Neural cell (in vitro differentiated cells): ENCODE results near the gene HEATR1. TPM values are rescaled to one million over a fixed set of nuclear protein-coding genes. Genes with fewer than 3 reads are reported as not detected.

ENCODE experiments used
- H2AFZ ChIP-seq: fragments of 200-600, 300-800 bp; sonication (generic), shearing (Covaris generic); 2 replicates; pipeline ENCODE4 v1.6.0; 2014; ENCODE audit warnings: low read depth, mild to moderate bottlenecking, antibody characterized with exemption, low read length, moderate library complexity
- H3F3A ChIP-seq: fragments of 200-600 bp; shearing (Covaris generic); 2 replicates; pipeline ENCODE4 v1.6.1; 2016; ENCODE audit warnings: mild to moderate bottlenecking, moderate library complexity, mixed read lengths, antibody characterized with exemption, low read length; ENCODE audit not compliant: insufficient read depth, poor library complexity, severe bottlenecking
- H3K27ac ChIP-seq: fragments of 200-600, 300-800 bp; sonication (generic), shearing (Covaris generic); 2 replicates; pipeline ENCODE4 v1.5.1; 2014; ENCODE audit warnings: mild to moderate bottlenecking, low read length, moderate library complexity
- H3K27me3 ChIP-seq: fragments of 300-800, 200-600 bp; sonication (generic), shearing (Covaris generic); 2 replicates; pipeline ENCODE4 v1.6.0; 2014; ENCODE audit warnings: mild to moderate bottlenecking, low read depth, low read length, moderate library complexity; ENCODE audit not compliant: insufficient read depth
- H3K36me3 ChIP-seq: fragments of 300-800, 200-600 bp; sonication (generic), shearing (Covaris generic); 2 replicates; pipeline ENCODE4 v1.5.1; 2014; ENCODE audit warnings: mild to moderate bottlenecking, antibody characterized with exemption, low read length, moderate library complexity; ENCODE audit not compliant: insufficient read depth
- H3K4me2 ChIP-seq: fragments of 300-800, 200-600 bp; sonication (generic), shearing (Covaris generic); 2 replicates; pipeline ENCODE4 v1.6.0; 2014; ENCODE audit warnings: mild to moderate bottlenecking, low read length
- H3K4me3 ChIP-seq: fragments of 300-800, 200-600 bp; sonication (generic), shearing (Covaris generic); 2 replicates; pipeline ENCODE4 v1.5.1; 2014; ENCODE audit warnings: mild to moderate bottlenecking, low read length, moderate library complexity
- H3K79me2 ChIP-seq: fragments of 200-600 bp; shearing (Covaris generic); replicated peaks from 2 replicates; pipeline ENCODE4 v1.6.0; 2014; ENCODE audit warnings: mild to moderate bottlenecking, low read length, moderate library complexity; ENCODE audit not compliant: insufficient read depth
- H3K9ac ChIP-seq: fragments of 300-800, 200-600 bp; sonication (generic), shearing (Covaris generic); 2 replicates; pipeline ENCODE4 v1.6.1; 2016; ENCODE audit warnings: mild to moderate bottlenecking, low read length, mixed read lengths
- H3K9me2 ChIP-seq: fragments of 200-600 bp; shearing (Covaris generic); 2 replicates; pipeline ENCODE4 v1.6.1; 2016; ENCODE audit warnings: mild to moderate bottlenecking, low read length, mixed read lengths; ENCODE audit not compliant: insufficient read depth
- H3K9me3 ChIP-seq: fragments of 200-600, 300-800 bp; sonication (generic), shearing (Covaris generic); 2 replicates; pipeline ENCODE4 v1.6.1; 2016; ENCODE audit warnings: mild to moderate bottlenecking, mixed run types, low read length, moderate library complexity, mixed read lengths
- H4K20me1 ChIP-seq: fragments of 200-600 bp; shearing (Covaris generic); 2 replicates; pipeline ENCODE4 v1.6.1; 2016; ENCODE audit warnings: mild to moderate bottlenecking, mixed run types; ENCODE audit not compliant: insufficient read depth
- CTCF ChIP-seq: fragments of 450-650 bp; IDR thresholded peaks from 2 replicates; pipeline ENCODE4 v1.5.1; 2014; ENCODE audit warnings: antibody characterized with exemption, mild to moderate bottlenecking, moderate library complexity; ENCODE audit not compliant: poor library complexity, severe bottlenecking
- EP300 ChIP-seq: fragments of 450-650 bp; conservative IDR thresholded peaks from 2 replicates; pipeline ENCODE4 v1.6.1; 2014; ENCODE audit warnings: antibody characterized with exemption, mild to moderate bottlenecking, moderate library complexity; ENCODE audit not compliant: poor library complexity, severe bottlenecking
- EZH2 ChIP-seq: fragments of 200-600, 300-800 bp; shearing (Covaris generic), sonication (generic); IDR thresholded peaks from 2 replicates; pipeline ENCODE4 v1.6.1; 2014; ENCODE audit warnings: antibody characterized with exemption, low read length, borderline replicate concordance, mild to moderate bottlenecking; ENCODE audit not compliant: insufficient read depth, poor library complexity, severe bottlenecking
- MXI1 ChIP-seq: fragments of 450-650 bp; conservative IDR thresholded peaks from 2 replicates; pipeline ENCODE4 v1.6.1; 2014; ENCODE audit warnings: antibody characterized with exemption, mild to moderate bottlenecking; ENCODE audit not compliant: poor library complexity, severe bottlenecking
- POLR2AphosphoS5 ChIP-seq: IDR thresholded peaks from 2 replicates; pipeline ENCODE4 v1.6.1; 2012
- RAD21 ChIP-seq: fragments of 450-650 bp; conservative IDR thresholded peaks from 2 replicates; pipeline ENCODE4 v1.6.1; 2014; ENCODE audit warnings: antibody characterized with exemption, mild to moderate bottlenecking, moderate library complexity
- REST ChIP-seq: IDR thresholded peaks from 2 replicates; pipeline ENCODE4 v1.6.1; 2012; ENCODE audit warnings: borderline replicate concordance
- SMC3 ChIP-seq: fragments of 450-650 bp; conservative IDR thresholded peaks from 2 replicates; pipeline ENCODE4 v1.6.1; 2014; ENCODE audit warnings: antibody characterized with exemption, mild to moderate bottlenecking, moderate library complexity; ENCODE audit not compliant: poor library complexity
- TAF1 ChIP-seq: IDR thresholded peaks from 2 replicates; pipeline ENCODE4 v1.6.1; 2012; ENCODE audit warnings: low read depth
- polyA plus RNA-seq: library from polyadenylated mRNA; depleted of rRNA; stranded (reverse); fragments of >200 nt; gene quantifications from 2 replicates; pipeline ENCODE4 v1.2.3, GENCODE V29; 2014

Gene HEATR1
- polyA plus RNA-seq, 1 donor from 2014 or later = 5.9 TPM

GRCh38 chr1:236590553-236591150, 13.7 kb downstream of the HEATR1 start:
- Histone ChIP-seq H3K27me3 (no peaks in the 10 kb centered on the region), H3K9ac (no peak overlapping the region), H3K27ac (no peak overlapping the region), H2AFZ (no peak overlapping the region), H3K4me2 (no peak overlapping the region), H4K20me1 (no peaks in the 10 kb centered on the region), H3K4me3 (no peak overlapping the region), H3K9me2 (no peaks in the 10 kb centered on the region), H3K36me3 (peaks cover 7% of the 10 kb centered on the region), H3K79me2 (no peaks in the 10 kb centered on the region), H3F3A (no peaks in the 10 kb centered on the region), H3K9me3 (no peaks in the 10 kb centered on the region)
- TF ChIP-seq MXI1 = no peak
- no peak for TF ChIP-seq REST
- no peak for TF ChIP-seq RAD21
- no peak for TF ChIP-seq EZH2
- no peak for TF ChIP-seq SMC3
- no peak for TF ChIP-seq POLR2AphosphoS5

GRCh38 chr1:236589531-236589930, 14.8 kb downstream of the HEATR1 start:
- no peak overlapping the region for H3K9ac ChIP-seq
- peaks cover 7% of the 10 kb centered on the region for H3K36me3 ChIP-seq
- no peak overlapping the region for H2AFZ ChIP-seq
- no peaks in the 10 kb centered on the region for H3F3A ChIP-seq
- H3K79me2 ChIP-seq = no peaks in the 10 kb centered on the region
- no peaks in the 10 kb centered on the region for H3K27me3 ChIP-seq
- no peaks in the 10 kb centered on the region for H3K9me2 ChIP-seq
- TF ChIP-seq EP300 (no peak), RAD21 (no peak), MXI1 (no peak), REST (no peak), SMC3 (no peak), TAF1 (no peak), CTCF (no peak), EZH2 (no peak), POLR2AphosphoS5 (no peak)
- no peaks in the 10 kb centered on the region for H3K9me3 ChIP-seq
- no peak overlapping the region for H3K27ac ChIP-seq
- H3K4me3 ChIP-seq = no peak overlapping the region
- H3K4me2 ChIP-seq = no peak overlapping the region
- no peaks in the 10 kb centered on the region for H4K20me1 ChIP-seq
